ENCODE data around the gene ATP6V1D. TPM values are rescaled to one million over a fixed set of nuclear protein-coding genes. Genes with fewer than 3 reads are reported as not detected.

The ATP6V1D gene
- total and polyA plus RNA-seq, 2 of the 8 experiments (the other 6 are each of a cell fraction or from before 2014, with no cell fraction given): 45.1 to 76.3 TPM

DNA sequence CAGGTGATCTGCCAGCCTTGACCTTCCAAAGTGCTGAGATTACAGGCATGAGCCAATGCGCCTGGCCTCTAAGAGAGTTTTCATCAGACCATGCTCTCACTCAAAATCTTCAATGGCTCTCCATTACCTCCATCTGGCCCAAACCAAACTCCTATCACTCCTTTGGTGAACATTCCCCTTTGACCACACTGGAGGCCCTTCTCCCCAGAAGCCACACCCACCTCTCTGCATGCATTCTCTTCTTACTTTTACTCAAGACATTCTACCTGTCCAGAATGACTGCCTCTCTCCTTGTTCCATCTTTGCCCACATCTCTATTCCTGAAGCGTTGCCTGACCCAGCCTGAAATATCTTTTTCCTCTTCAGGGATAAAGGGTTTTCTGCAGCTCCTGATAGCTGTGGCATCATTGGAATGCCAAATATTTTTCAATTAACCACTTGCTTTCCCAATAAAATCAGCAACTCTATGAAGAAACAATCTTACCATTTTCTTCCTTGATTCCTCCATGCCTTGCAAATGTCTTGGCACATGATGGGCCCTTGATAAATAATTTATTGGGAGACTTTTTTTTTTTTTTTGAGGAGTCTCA lies 36.9 kb upstream of the ATP6V1D start:
- Histone ChIP-seq H3K4me3 (ENCODE audit: extremely low read depth in 1 of 4, insufficient read depth in 2 of 4, low read depth in 3 of 4, low read length in 4 of 4) (no peak overlapping the region), H3K27me3 (replicated peaks in 1 of 4; ENCODE audit: control insufficient read depth in 3 of 4, extremely low read depth in 1 of 4, insufficient read depth in 3 of 4, low read length in 3 of 4) (no peaks in the 10 kb centered on the region), H3K9me3 (ENCODE audit: insufficient read depth in 2 of 2, low read depth in 1 of 2, low read length in 1 of 2) (no peaks in the 10 kb centered on the region), H3K27ac (ENCODE audit: low read depth, low read length) (no peak overlapping the region), H3K4me2 (ENCODE audit: insufficient read depth in 1 of 2, low read depth in 2 of 2, low read length in 2 of 2) (no peak overlapping the region), H2AK5ac (ENCODE audit: low read depth, low read length) (no peak overlapping the region), H3K14ac (ENCODE audit: insufficient read length) (no peak overlapping the region), H3K4me1 (replicated peaks in 1 of 4; ENCODE audit: control insufficient read depth in 3 of 4, insufficient read depth in 4 of 4, low read length in 3 of 4) (no peaks in the 10 kb centered on the region; a peak in 1 of 7 replicates), H4K5ac (ENCODE audit: insufficient read length, low read depth, low read length) (no peak overlapping the region), H3K9ac (replicated peaks in 1 of 4; ENCODE audit: extremely low read depth in 1 of 4, low read depth in 3 of 4, low read length in 3 of 4) (no peak overlapping the region), H4K20me1 (replicated peaks in 1 of 2; ENCODE audit: control insufficient read depth in 1 of 2, insufficient read depth in 2 of 2, low read length in 2 of 2) (no peaks in the 10 kb centered on the region), H2BK5ac (ENCODE audit: low read depth, low read length) (no peak overlapping the region), H3K23me2 (ENCODE audit: low read depth, low read length) (no peaks in the 10 kb centered on the region), H3K79me1 (ENCODE audit: low read depth, low read length) (no peaks in the 10 kb centered on the region), H3K56ac (replicated peaks; ENCODE audit: insufficient read length, low read depth, low read length) (no peak overlapping the region), H3K23ac (ENCODE audit: insufficient read length) (no peak overlapping the region), H4K8ac (ENCODE audit: extremely low read depth, insufficient read depth, low read length) (no peak overlapping the region), H3K18ac (ENCODE audit: extremely low read depth, low read length) (no peak overlapping the region), H3K79me2 (ENCODE audit: control insufficient read depth in 1 of 2, insufficient read depth in 2 of 2, low read length in 2 of 2) (no peaks in the 10 kb centered on the region), H4K91ac (replicated peaks; ENCODE audit: insufficient read length, low read length) (no peak overlapping the region), H2BK20ac (ENCODE audit: low read length) (no peak overlapping the region), H2AFZ (ENCODE audit: low read length) (no peak overlapping the region), H3K36me3 (ENCODE audit: control insufficient read depth in 2 of 4, insufficient read depth in 4 of 4, low read length in 3 of 4) (no peaks in the 10 kb centered on the region), H3K4ac (replicated peaks; ENCODE audit: insufficient read length, low read depth, low read length) (no peak overlapping the region), H2BK120ac (replicated peaks; ENCODE audit: low read depth, low read length) (no peak overlapping the region), H2BK15ac (ENCODE audit: low read length) (no peak overlapping the region), H2BK12ac (ENCODE audit: low read depth, low read length) (no peak overlapping the region)
- TF ChIP-seq NANOG (IDR thresholded peaks at IDR 0.05; ENCODE audit: insufficient read depth, low read depth, low read length, poor library complexity, severe bottlenecking) (no peak), TEAD4 (IDR thresholded peaks at IDR 0.05; ENCODE audit: low read depth, low read length) (0 out of 2 replicates have a peak, but pooled peaks have one; percentile 14)
- ChIA-PET CTCF (ENCODE audit: partially characterized antibody) (interaction anchor here (1.3 to 1.6 kb wide), 3 partner anchors 10 to 130 kb away, joined by 3 to 6 read pairs (median 5); no protein-coding TSS in a partner anchor), POLR2A (ENCODE audit: partially characterized antibody) (interaction anchor here (0.7 to 1.3 kb wide), 4 partner anchors 11 to 161 kb away, joined by 3 to 4 read pairs (median 4); no protein-coding TSS in a partner anchor)
- no peak for FAIRE-seq
- DNase-seq (ENCODE audit: low read depth in 1 of 2, low spot score in 2 of 2): no peak
- WGBS, 2 experiments (ENCODE audit: extremely low coverage in 1 of 2, insufficient coverage in 1 of 2, insufficient read length in 1 of 2, insufficient replicate concordance in 2 of 2, low coverage in 1 of 2, low lambda C conversion rate in 2 of 2, missing lambda C conversion rate in 1 of 2): 88% methylated on average over 2 of the region's 2 CpGs; no CpG with 5 or more reads in 1 of the 2 experiments

Data from H1 (cell line).